ENCODE data around the gene SETD4. TPM values are rescaled to one million over a fixed set of nuclear protein-coding genes. Genes with fewer than 3 reads are reported as not detected.

Gene SETD4
- total RNA-seq, 1 experiment from 2014 or later = 22.7 TPM

DNA sequence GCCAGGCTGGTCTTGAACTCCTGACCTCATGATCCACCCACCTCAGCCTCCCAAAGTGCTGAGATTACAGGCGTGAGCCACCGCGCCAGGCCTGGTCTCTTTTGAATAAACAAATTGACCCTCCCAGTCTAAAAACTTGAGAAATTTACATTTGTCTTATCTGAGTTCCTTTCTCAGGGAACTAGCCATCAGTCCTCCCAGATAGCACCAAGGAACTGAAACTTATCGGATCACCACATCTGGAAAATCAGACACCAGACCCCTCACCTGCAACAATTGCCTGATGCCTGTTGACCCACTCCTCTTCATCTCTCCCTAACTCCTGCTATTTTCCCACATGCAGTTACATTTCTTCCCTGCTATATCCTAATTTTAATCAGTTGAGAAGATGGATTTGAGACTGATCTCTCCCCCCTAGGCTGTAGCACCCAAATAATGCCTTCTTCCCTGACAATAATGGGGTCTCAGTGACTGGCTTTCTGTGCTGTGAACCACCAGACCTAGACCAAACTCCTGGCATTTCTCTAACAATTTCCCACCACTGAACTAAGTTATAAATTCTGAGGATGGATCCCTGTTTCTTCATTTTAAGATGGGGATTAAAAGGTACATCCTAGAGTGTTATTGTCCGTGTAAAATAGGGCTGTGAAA is 8.5 kb upstream of the SETD4 start:
- no peak for DNase-seq (ENCODE audit: low read depth, low spot score)
- no peak for ATAC-seq
- Histone ChIP-seq H3K4me3 (replicated peaks in 1 of 2; ENCODE audit: low read depth in 1 of 2, low read length in 2 of 2) (no peak overlapping the region), H3K9me3 (ENCODE audit: control insufficient read depth in 1 of 2, insufficient read depth in 1 of 2, low read depth in 1 of 2, low read length in 2 of 2) (peaks cover 5 to 6% of the 10 kb centered on the region in 2 experiments; a peak in 2 of 4 replicates), H3K27ac (ENCODE audit: low read depth, low read length) (no peak overlapping the region), H3K9ac (ENCODE audit: low read length) (no peak overlapping the region), H3K36me3 (ENCODE audit: control insufficient read depth in 1 of 2, insufficient read depth in 2 of 2, low read length in 2 of 2) (no peaks in the 10 kb centered on the region), H2AFZ (ENCODE audit: low read depth, low read length, poor library complexity, severe bottlenecking) (no peak overlapping the region), H4K20me1 (ENCODE audit: insufficient read depth) (no peaks in the 10 kb centered on the region), H3K4me1 (ENCODE audit: control insufficient read depth in 1 of 2, insufficient read depth in 2 of 2, low read length in 2 of 2) (peaks cover 3 to 6% of the 10 kb centered on the region in 2 experiments; a peak in 3 of 4 replicates), H3K27me3 (ENCODE audit: insufficient read depth, low read length) (no peaks in the 10 kb centered on the region), H3K79me2 (ENCODE audit: insufficient read depth, low read length) (no peaks in the 10 kb centered on the region), H3K9me2 (ENCODE audit: insufficient read depth) (no peaks in the 10 kb centered on the region), H3K4me2 (ENCODE audit: low read length) (no peak overlapping the region)
- CTCF ChIA-PET = no interaction called here
- TF ChIP-seq SP1 (IDR thresholded peaks at IDR 0.05; ENCODE audit: low read depth) (no peak), YY1 (IDR thresholded peaks at IDR 0.05; ENCODE audit: extremely low read depth, insufficient replicate concordance, low read depth, low read length) (no peak), REST (IDR thresholded peaks at IDR 0.05; ENCODE audit: low read depth) (no peak), FOSL1 (IDR thresholded peaks at IDR 0.05; ENCODE audit: low read depth) (no peak), JUND (IDR thresholded peaks at IDR 0.05) (no peak), POLR2A (IDR thresholded peaks at IDR 0.05; ENCODE audit: borderline replicate concordance, extremely low read depth, insufficient read depth, insufficient read length) (no peak), ZBTB33 (IDR thresholded peaks at IDR 0.05; ENCODE audit: extremely low read depth, insufficient replicate concordance, low read length) (no peak), SRF (IDR thresholded peaks at IDR 0.05; ENCODE audit: low read depth) (no peak), CTCF (IDR thresholded peaks at IDR 0.05 in 2 of 3, conservative IDR thresholded peaks at IDR 0.05 in 1 of 3; ENCODE audit: borderline replicate concordance in 1 of 3, insufficient read depth in 1 of 3, low read depth in 2 of 3, low read length in 2 of 3) (no peak), ZNF274 (IDR thresholded peaks at IDR 0.05; ENCODE audit: low read depth, low read length) (no peak), POLR2AphosphoS5 (IDR thresholded peaks at IDR 0.05; ENCODE audit: low read depth, low read length) (no peak)
- BruUV-seq (replicated peaks) = no TSS peak
- POLR2A ChIA-PET = no interaction called here
- intact Hi-C loops (cut with micrococcal nuclease) = no loop called here
- RAD21 ChIA-PET (ENCODE audit: low non-redundant PET in 1 of 2, low total read pairs in 2 of 2, uncharacterized antibody in 2 of 2, unreplicated experiment in 2 of 2) = no interaction called here
